ENCODE measurements around the gene RAB34.

GRCh38 chr17:28675980-28676379, 41.7 kb downstream of the RAB34 start:
- TF ChIP-seq ARID4B (CRISPR knock-in tag; IDR thresholded peaks at IDR 0.05), result no peak
- no peak for TF ChIP-seq DACH1 (IDR thresholded peaks at IDR 0.05; ENCODE audit: partially characterized antibody)
- TF ChIP-seq CCAR2 (IDR thresholded peaks at IDR 0.05; ENCODE audit: low read depth, low read length), result no peak
- TF ChIP-seq MED1 (CRISPR knock-in tag; IDR thresholded peaks at IDR 0.05; ENCODE audit: borderline replicate concordance), result no peak
- TF ChIP-seq CTCF (IDR thresholded peaks at IDR 0.05 in 2 of 3, conservative IDR thresholded peaks at IDR 0.05 in 1 of 3; ENCODE audit: insufficient read depth in 2 of 3, low read depth in 1 of 3, low read length in 3 of 3), result peak; percentile 57 to 69 (median 60)
- no peak for TF ChIP-seq ZNF263 (CRISPR knock-in tag; IDR thresholded peaks at IDR 0.05; ENCODE audit: borderline replicate concordance)
- TF ChIP-seq GATAD2A (IDR thresholded peaks at IDR 0.05), result no peak
